HG03066 (cell line): ENCODE data around the gene LRRN3.

Experiments
- ATAC-seq: cut with Tn5 transposase; IDR thresholded peaks from one replicate; pipeline ENCODE4 v1.9.1; 2021; ENCODE audit warnings: low read depth; ENCODE audit not compliant: unreplicated experiment

LRRN3 gene

DNA sequence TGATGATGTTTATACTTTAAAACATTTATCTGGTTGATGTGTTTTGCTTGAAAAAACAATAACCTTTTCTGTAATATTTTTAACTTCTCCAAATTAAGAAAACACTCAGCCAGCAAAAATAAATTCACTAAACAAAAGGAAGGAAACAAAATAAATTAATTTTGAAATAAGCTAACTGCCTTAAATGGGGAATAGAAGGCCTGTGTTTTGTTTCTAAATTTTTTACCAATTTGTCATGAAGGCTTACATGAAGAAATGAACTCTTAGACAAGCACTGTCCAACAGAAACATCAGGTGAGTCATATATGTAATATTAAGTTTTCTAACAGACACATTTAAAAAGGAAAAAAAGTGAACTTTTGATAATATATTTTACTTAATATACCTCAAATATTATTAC lies 68.5 kb downstream of the LRRN3 start:
- ATAC-seq: no peak

DNA sequence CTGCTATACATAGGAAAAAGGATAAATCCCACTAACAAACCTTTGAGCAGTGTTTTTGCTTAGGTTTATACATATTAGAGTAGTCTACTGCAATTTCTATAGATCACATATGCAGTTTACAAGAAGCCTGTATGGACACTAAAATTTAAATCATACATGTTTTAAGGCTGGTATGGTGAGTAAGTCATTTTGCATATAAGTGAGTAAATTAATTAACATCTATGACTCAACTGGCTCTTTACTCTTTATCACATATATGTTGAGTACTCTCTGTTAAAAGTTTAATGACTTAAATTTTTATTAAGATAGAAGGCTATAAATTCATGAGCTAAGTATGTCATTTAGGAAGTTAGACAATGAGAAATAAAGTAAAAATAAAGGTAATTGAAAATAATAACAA lies 69.4 kb downstream of the LRRN3 start:
- ATAC-seq: no peak

DNA sequence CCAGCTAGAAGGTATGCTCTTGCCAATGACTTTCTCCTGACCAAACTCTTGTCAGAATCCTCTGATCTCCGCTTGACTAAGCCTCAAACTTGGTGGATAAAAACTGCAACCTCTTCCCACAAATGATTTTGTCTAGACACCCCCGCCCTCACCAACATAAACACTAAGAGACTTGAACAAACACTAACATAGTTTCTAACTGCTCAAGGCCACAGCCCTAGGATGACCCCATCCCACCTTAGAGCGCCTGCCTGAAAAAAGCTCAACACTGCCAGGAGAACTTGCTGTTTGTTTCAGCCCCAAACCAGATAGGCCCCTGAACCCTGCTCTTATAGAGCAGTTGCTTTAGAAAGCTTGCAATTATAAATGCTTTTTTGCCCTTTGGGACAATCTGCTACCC lies 71.8 kb downstream of the LRRN3 start:
- no peak for ATAC-seq

DNA sequence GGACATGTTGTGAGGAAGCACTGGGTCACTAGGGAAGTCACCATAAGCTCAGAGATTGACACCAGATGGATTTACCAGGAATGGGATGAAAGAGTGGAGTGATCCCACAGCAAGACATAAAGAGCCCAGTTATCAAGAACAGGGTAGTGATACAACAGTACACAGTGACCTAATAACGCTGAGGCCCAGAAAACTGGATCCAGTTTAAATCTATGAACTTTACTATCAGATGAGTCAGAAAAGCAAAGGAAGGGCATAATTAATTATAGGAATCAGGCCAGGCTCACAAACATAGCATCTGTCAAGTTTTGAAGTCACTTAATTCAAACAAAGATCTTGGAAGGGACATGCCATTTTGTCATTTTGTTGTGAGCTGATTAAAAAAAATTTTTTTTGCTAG lies 73.5 kb downstream of the LRRN3 start:
- ATAC-seq: no peak

DNA sequence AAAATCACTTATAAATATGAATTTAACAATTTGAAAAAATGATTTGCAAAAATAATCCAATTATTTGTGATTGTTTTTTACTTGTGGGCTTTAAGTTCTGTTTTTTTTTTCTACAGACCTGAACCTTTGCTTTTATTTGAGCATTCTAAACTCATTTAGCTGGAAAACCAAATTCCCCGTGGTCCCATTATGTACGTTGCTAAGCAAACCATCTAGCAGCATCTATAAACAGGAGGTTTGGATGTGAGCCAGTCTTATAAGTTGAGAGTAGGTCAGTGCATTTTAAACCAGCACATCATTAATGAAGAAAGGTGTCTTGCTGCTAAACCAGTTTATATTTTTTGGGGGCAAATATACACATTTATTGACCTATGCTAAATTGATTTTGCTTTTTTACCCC lies 77.3 kb downstream of the LRRN3 start:
- no peak for ATAC-seq

DNA sequence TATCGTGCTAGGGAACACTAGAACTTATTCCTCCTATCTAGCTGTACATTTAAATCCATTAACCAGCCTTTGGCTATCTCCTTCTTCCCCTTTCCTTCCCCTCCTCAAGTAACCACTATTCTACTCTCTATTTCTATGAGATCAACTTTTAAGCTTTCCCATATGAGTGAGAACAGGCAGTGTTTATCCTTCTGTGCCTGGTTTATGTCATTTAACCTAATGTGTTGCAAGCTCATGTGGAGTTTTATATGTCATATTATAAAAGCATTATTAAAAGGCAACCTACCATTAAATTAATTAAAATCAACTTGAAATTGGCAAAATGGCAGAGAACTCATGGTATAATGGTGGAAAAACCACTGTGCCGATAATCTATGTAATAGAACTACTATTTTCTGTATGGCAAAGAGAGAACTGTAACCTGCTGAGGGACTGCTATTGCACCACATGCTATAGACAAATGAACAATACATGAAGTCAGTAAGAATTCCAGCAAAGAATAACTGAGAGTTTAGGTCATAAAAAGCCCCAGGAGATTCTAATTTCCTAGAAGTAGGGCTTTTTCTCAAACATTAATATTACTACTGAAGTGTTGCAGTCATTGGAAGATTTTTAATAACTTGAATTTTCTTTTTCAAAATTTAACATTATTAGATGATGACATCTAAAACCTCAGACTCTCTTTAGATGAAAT lies 81.8 kb downstream of the LRRN3 start:
- no peak for ATAC-seq

DNA sequence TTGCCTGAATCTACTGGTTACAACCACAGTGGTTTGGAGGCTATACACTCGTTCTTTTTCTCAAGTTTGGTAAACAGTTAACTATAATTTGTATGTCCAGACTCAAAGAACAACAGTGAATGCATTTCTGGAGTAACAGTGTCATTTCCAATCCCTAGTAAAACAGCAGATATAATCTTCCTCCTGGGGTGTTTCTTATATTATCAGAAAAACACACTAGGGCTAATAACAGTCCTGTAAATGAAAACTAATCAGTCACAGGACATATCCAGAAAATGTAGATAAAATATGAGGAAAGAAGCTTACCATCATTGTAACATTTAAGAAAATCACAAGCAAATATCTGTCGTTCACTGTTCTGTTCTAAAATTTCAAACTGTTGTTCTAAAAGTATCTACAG lies 82.6 kb downstream of the LRRN3 start:
- no peak for ATAC-seq

DNA sequence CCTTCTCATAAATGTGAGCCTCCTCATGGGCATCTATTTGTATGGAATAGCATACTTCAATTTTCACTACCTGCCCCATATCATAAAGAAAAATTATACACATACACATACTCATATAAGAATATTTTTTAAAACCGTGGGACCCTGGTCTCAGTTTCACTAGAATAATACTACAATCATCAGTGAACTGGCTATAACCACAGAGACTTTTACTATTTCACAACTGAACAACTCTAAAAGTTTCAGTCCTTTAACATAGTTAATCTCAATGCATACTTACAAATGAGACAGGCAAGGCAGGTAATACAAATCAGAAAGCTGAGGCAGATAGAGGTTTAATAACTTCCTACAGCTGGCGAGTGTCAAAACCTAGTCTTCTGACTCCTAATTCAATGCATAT lies 83.1 kb downstream of the LRRN3 start:
- no peak for ATAC-seq

DNA sequence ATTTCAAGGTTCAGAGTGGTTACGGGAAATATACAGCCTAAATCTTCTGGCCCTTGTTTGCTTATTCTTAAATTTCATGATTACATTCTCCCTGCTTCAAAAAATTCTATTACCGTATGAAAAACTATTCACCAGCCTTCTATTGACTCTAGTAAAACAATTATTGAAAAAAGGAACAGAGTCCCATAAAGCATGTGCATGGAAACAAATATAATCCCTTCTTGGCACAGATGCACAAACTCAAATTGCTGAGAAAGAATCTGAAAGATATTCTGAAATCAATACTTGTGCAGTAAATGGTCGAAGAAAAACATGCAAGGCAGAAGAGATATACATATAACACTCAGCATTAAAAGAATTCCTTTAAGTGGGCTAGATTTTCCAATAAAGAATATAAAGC lies 83.6 kb downstream of the LRRN3 start:
- ATAC-seq: no peak
